Measurements from ENCODE around the gene SLC27A5. TPM values are rescaled to one million over a fixed set of nuclear protein-coding genes. Genes with fewer than 3 reads are reported as not detected.
"Not testable (repeated sequence)": the region's sequence is repeated elsewhere in the genome, so short reads cannot be mapped to it uniquely, and the experiment has no call there.

SLC27A5 gene
- total RNA-seq, 1 donor from 2014 or later = 23.3 TPM

DNA sequence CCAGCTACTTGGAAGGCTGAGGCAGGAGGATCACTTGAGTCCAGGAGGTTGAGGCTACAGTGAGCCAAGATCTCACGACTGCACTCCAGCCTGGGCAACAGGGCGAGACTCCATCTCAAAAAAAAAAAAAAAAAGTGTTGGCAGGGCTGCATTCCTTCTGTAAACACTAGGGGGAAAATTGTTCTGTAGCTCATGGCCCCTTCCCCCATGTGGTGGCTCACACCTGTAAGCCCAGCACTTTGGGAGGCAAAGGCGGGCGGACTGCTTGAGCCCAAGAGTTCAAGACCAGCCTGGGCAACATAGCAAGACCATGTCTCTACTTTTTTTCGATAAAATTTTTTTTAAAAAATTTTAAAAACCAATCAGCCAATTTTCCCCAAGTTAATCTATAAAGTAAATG is 27.4 kb downstream of the SLC27A5 start:
- H3K4me3 Mint-ChIP-seq; H3K36me3 Mint-ChIP-seq (ENCODE audit: low read depth); H3K27me3 Mint-ChIP-seq (ENCODE audit: insufficient read depth); H3K27ac Mint-ChIP-seq; DNase-seq (ENCODE audit: low spot score); H3K9me3 Mint-ChIP-seq; intact Hi-C loops (cut with micrococcal nuclease): not testable (repeated sequence)
- H3K4me1 Mint-ChIP-seq (ENCODE audit: low read depth) = peaks cover 12% of the 10 kb centered on the region

DNA sequence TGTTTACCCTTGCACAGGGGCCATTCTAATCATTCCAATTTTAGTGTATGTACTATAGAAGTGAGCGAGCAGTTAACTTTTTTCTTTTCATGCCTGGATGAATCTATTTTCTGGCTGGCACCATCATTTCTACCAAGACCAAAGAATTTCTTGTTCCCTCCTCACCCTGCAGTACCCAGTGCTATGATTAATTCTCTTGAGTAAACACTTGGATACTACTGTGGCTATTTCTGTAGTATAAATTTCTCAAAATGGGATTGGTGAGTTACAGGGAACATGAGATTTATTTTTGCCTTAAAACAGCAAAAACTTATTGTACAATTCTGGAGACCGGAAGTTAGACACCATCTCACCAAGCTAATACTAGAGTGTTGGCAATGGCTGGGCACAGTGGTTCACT is 28.0 kb downstream of the SLC27A5 start:
- intact Hi-C loops (cut with micrococcal nuclease) = no loop called here
- Mint-ChIP-seq H3K9me3 (no peaks in the 10 kb centered on the region), H3K4me3 (no peak overlapping the region)

DNA sequence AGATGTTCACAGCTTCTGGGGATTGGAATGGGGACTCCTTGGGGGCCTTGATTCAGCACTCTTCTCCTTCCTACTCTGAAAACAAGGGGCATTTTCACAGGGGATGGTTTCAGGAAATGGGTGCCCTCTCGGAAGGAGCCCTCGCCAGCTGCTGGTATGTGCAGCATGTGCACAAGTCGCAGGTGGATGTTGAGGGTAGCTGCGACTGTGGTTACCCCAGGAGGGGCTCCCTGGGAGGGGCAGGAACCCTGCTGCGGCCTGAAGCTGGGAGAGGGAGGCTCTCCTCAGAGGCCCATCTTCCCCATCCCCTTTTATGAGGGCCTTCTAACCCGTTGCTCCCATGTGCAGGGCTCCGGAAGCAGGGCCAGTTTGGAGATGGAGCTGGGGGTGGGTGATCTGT is 29.4 kb downstream of the SLC27A5 start:
- no peak overlapping the region for H3K27ac Mint-ChIP-seq

More for the DNA sequence above, 28.0 kb downstream of the SLC27A5 start:
- DNase-seq (ENCODE audit: low spot score) = no peak
- peaks cover 10% of the 10 kb centered on the region for H3K36me3 Mint-ChIP-seq (ENCODE audit: low read depth)
- no peak overlapping the region for H3K27ac Mint-ChIP-seq
- peaks cover 6% of the 10 kb centered on the region for H3K4me1 Mint-ChIP-seq (ENCODE audit: low read depth)
- H3K27me3 Mint-ChIP-seq (ENCODE audit: insufficient read depth) = no peaks in the 10 kb centered on the region

DNA sequence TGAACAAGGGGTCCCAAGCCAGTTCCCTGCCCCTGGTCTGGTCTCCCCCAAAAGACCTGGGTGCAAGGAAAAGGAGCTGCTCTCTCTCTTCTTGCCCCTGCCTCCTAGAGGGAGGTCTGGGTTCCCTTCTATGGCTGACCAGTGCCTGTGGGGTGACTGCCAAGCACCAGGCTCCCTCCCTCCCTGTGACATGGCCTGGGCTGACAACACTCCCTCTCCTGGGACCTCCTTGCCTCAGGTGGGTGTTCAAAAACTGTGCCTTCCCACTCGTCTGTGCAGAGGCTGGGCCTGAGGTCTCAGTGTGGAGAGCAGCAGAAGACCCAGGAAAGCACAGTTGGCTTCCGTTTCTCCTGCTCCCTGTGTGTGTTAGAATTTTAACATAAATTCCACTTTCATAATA is 31.0 kb downstream of the SLC27A5 start:
- Mint-ChIP-seq H3K27me3 (ENCODE audit: insufficient read depth) (no peaks in the 10 kb centered on the region), H3K4me3 (no peak overlapping the region), H3K27ac (no peak overlapping the region), H3K9me3 (no peaks in the 10 kb centered on the region), H3K36me3 (ENCODE audit: low read depth) (peaks cover 10% of the 10 kb centered on the region), H3K4me1 (ENCODE audit: low read depth) (peaks cover 15% of the 10 kb centered on the region)
- no peak for DNase-seq (ENCODE audit: low spot score)
- intact Hi-C loops (cut with micrococcal nuclease) = no loop called here

More for the DNA sequence above, 29.4 kb downstream of the SLC27A5 start:
- DNase-seq (ENCODE audit: low spot score) = no peak
- intact Hi-C loops (cut with micrococcal nuclease) = no loop called here
- Mint-ChIP-seq H3K9me3 (no peaks in the 10 kb centered on the region), H3K36me3 (ENCODE audit: low read depth) (peaks cover 10% of the 10 kb centered on the region), H3K27me3 (ENCODE audit: insufficient read depth) (no peaks in the 10 kb centered on the region), H3K4me1 (ENCODE audit: low read depth) (peaks cover 6% of the 10 kb centered on the region), H3K4me3 (no peak overlapping the region)

DNA sequence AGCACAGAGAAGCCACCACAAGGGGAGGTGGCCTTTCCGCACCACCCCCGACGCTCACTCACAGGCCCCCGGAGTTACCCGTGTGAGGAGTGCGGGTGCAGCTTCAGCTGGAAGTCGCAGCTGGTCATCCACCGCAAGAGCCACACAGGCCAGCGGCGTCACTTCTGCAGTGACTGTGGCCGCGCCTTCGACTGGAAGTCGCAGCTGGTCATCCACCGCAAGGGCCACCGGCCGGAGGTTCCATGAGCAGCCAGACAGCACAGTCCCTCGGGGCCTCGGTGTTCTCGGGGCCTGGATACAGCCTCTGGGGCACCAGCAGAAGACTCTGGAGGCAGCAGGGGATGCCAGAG is 31.3 kb downstream of the SLC27A5 start:
- no peaks in the 10 kb centered on the region for H3K27me3 Mint-ChIP-seq (ENCODE audit: insufficient read depth)
- H3K4me3 Mint-ChIP-seq = no peak overlapping the region
- H3K4me1 Mint-ChIP-seq (ENCODE audit: low read depth) = peaks cover 18% of the 10 kb centered on the region
- intact Hi-C loops (cut with micrococcal nuclease) = no loop called here
- H3K27ac Mint-ChIP-seq = no peak overlapping the region
- H3K36me3 Mint-ChIP-seq (ENCODE audit: low read depth) = peaks cover 10% of the 10 kb centered on the region
- DNase-seq (ENCODE audit: low spot score) = no peak
- no peaks in the 10 kb centered on the region for H3K9me3 Mint-ChIP-seq

DNA sequence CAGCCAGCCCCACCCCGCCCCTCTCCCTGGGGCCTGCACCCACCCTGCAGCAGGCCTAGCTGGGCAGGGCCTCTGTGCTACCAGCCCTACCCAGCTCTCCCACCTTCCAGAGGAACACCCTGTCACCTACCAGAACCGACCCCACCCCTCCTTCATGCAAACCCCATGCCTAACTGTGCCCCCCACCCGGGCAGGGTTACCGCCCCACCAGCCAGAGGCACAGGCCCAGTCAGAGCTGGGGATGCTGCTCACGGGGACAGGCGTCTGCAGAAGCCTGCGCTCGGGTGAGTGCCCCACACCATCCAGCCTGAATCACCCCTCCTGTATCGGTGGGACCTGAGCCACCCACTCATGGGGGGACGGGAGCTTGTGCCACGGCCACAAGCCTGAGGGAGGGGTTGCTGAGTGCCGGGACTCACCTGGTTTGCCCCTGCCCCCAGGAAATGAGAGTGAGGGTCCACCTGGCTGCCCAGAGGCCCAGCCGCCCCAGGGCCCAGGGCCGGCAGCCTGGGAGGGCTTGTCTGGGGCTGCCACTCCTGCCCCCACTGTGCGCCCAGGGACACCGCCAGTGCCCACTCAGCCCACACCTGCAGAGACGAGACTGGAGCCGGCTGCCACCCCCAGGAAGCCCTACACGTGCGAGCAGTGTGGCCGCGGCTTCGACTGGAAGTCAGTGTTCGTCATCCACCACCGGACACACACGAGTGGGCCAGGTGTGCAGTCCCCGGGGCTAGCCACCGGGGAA is 31.9 kb downstream of the SLC27A5 start:
- DNase-seq (ENCODE audit: low spot score) = no peak
- Mint-ChIP-seq H3K4me3 (no peak overlapping the region), H3K36me3 (ENCODE audit: low read depth) (peaks cover 10% of the 10 kb centered on the region), H3K4me1 (ENCODE audit: low read depth) (peaks cover 24% of the 10 kb centered on the region), H3K27ac (no peak overlapping the region), H3K27me3 (ENCODE audit: insufficient read depth) (no peaks in the 10 kb centered on the region), H3K9me3 (no peaks in the 10 kb centered on the region)
- intact Hi-C loops (cut with micrococcal nuclease) = no loop called here

DNA sequence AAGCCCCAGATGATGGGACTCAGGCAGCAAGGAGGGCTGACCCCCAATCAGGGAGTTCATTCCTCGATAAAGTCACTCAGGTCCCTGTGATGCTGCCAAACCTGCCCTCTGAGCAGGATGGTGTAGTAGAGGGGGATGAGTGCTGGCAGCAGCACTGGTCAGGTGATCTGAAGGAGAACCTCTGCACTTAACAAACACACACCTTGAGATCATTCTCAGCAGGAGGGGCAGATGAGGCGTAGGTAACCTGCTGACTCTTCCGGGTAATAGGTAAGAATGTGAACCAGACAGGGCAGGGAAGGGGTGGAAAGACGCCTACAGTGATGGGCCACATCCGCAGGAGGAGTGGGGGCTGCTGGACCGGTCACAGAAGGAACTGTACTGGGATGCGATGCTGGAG is 32.5 kb downstream of the SLC27A5 start:
- H3K27me3 Mint-ChIP-seq (ENCODE audit: insufficient read depth) = no peaks in the 10 kb centered on the region
- H3K27ac Mint-ChIP-seq = peak overlapping the region; percentile 65
- no peaks in the 10 kb centered on the region for H3K9me3 Mint-ChIP-seq
- intact Hi-C loops (cut with micrococcal nuclease) = no loop called here
- H3K4me3 Mint-ChIP-seq = no peak overlapping the region
- peaks cover 30% of the 10 kb centered on the region for H3K4me1 Mint-ChIP-seq (ENCODE audit: low read depth)
- H3K36me3 Mint-ChIP-seq (ENCODE audit: low read depth) = peaks cover 10% of the 10 kb centered on the region
- no peak for DNase-seq (ENCODE audit: low spot score)

DNA sequence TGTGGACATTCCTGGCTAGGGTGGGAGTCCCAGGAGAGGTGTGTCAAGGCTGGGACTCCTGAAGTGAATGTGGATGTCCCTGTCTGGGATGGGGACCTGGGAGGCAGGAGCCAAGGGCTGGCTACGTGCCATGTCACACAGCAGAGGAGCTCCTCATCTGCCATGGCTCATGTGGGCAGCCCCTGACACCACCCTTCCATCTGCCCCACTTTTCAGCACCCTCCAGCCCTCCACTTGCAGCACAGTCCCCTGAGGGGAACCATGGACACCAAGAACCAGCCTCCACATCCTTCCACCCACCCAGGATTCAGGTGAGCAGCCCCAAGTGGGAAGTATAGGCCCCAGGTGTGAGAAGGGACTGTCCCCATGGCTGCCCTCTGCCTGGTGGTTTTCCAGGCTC is 33.9 kb downstream of the SLC27A5 start:
- H3K27ac Mint-ChIP-seq = peak overlapping the region; percentile 53
- no peak overlapping the region for H3K4me3 Mint-ChIP-seq
- H3K27me3 Mint-ChIP-seq (ENCODE audit: insufficient read depth) = no peaks in the 10 kb centered on the region
- intact Hi-C loops (cut with micrococcal nuclease) = loop anchor here (2.0 kb wide), 1 partner anchor 151 kb away; the partner anchor contains the start of gene ZSCAN22
- H3K36me3 Mint-ChIP-seq (ENCODE audit: low read depth) = peaks cover 11% of the 10 kb centered on the region
- H3K4me1 Mint-ChIP-seq (ENCODE audit: low read depth) = peaks cover 31% of the 10 kb centered on the region
- no peak for DNase-seq (ENCODE audit: low spot score)
- H3K9me3 Mint-ChIP-seq = no peaks in the 10 kb centered on the region

DNA sequence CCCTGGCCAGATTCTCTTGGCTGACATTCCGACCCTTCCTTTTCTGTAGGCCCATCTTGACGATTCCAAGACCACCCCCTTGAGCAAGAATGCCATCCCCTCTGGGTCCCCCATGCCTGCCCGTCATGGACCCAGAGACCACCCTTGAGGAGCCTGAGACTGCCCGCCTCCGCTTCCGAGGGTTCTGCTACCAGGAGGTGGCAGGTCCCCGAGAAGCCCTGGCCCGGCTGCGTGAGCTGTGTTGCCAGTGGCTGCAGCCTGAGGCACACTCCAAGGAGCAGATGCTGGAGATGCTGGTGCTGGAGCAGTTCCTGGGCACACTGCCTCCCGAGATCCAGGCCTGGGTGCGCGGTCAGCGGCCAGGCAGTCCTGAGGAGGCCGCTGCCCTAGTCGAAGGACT is 34.7 kb downstream of the SLC27A5 start:
- Mint-ChIP-seq H3K4me1 (ENCODE audit: low read depth) (peaks cover 25% of the 10 kb centered on the region), H3K9me3 (no peaks in the 10 kb centered on the region), H3K27me3 (ENCODE audit: insufficient read depth) (no peaks in the 10 kb centered on the region), H3K27ac (peak overlapping the region; percentile 89), H3K4me3 (peak overlapping the region; percentile 88), H3K36me3 (ENCODE audit: low read depth) (peaks cover 12% of the 10 kb centered on the region)
- intact Hi-C loops (cut with micrococcal nuclease) = loop anchor here (2.0 kb wide), 1 partner anchor 150 kb away; the partner anchor contains the start of gene ZSCAN22
- no peak for DNase-seq (ENCODE audit: low spot score)

DNA sequence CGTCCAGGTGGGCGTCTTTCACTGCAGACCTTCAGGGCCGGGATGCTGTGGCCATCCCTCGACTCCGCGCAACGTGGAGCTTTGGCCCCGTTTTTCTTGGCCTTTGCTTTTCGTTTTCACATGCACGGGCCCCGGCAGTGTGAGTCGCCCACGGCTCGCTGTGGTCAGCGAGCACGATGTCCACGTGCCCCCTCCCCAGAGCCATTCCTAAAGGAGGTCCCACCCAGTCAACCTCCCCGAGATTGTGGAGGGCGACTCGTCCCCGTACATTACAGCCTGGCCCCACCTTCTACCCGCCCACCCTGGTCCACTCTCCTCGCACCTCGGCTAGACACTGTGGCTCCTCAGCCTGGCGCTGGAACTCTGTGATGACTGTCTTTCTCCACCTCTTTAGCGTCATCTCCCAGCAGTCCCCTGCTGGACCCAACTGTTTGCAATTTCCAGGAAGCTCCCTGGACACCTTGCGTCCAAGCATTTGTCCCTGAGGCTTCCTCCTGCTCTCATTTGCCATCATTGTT is 35.2 kb downstream of the SLC27A5 start:
- intact Hi-C loops (cut with micrococcal nuclease) = loop anchor here (1.0 to 2.0 kb wide), 9 partner anchors 12 to 150 kb away; partner anchors contain the start of genes TRIM28, ZBTB45, ZNF584 and ZSCAN22
- DNase-seq (ENCODE audit: low spot score) = no peak
- Mint-ChIP-seq H3K4me1 (ENCODE audit: low read depth) (peaks cover 25% of the 10 kb centered on the region), H3K27me3 (ENCODE audit: insufficient read depth) (no peaks in the 10 kb centered on the region), H3K36me3 (ENCODE audit: low read depth) (peaks cover 12% of the 10 kb centered on the region), H3K9me3 (no peaks in the 10 kb centered on the region), H3K27ac (peak overlapping the region; percentile 89), H3K4me3 (peak overlapping the region; percentile 88)

DNA sequence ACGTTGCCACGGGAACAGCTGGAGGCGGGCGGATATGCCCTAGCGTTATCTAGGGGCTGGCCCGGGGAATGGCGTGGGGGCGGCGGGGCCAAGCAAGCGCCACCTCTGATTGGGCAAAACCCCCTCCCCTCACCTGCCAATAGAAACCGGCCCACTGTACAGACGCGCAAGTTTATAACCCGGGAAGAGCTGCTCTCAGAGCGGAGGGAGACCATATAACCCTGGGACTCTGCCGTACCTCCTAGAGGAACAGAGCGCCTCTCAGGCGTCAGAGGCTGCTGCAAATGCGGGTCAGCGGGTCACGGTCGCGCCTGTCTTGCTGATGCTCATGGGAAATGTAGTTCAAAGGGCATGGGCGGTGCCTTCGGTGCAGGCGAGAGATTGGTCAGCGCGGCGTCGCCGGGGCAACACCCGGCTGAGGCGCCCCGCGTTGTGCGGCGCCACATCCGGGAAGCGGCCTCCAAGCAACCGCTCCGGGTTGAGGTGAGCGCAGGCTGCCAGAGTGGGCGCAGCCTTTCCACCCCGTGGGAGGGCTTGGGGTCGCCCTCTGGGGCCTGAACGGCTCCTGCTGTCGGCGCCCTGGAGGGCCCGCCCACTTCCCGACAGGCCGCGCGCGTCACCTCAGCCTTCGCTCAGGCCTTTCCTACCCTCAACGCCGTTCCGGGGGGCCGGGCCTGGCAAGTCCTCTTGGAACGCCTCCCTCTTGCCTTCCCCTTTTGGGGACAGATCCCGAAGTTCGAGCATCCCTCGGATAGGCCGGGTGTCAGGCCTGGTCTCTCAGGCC is 35.9 kb downstream of the SLC27A5 start, which contains the start of gene ZNF446:
ZNF446 (plus strand) TSS at position 639 of the 784 bp plus-strand sequence. CDS start 867 bp downstream, outside the sequence.
- peak within 1 kb of the TSS; percentile 99 for H3K27ac Mint-ChIP-seq
- peak; percentile 95 for DNase-seq (ENCODE audit: low spot score)
- intact Hi-C loops (cut with micrococcal nuclease) = loop anchor here (1.0 to 2.0 kb wide), 16 partner anchors 9 to 1041 kb away; partner anchors contain the start of genes ERVK3-1, RPS5, TRIM28 and ZBTB45
- H3K9me3 Mint-ChIP-seq = no peaks in the 10 kb centered on the region
- peaks cover 12% of the 10 kb centered on the region for H3K36me3 Mint-ChIP-seq (ENCODE audit: low read depth)
- H3K4me1 Mint-ChIP-seq (ENCODE audit: low read depth) = peaks cover 25% of the 10 kb centered on the region
- peak within 1 kb of the TSS; percentile 88 for H3K4me3 Mint-ChIP-seq
- no peaks in the 10 kb centered on the region for H3K27me3 Mint-ChIP-seq (ENCODE audit: insufficient read depth)

DNA sequence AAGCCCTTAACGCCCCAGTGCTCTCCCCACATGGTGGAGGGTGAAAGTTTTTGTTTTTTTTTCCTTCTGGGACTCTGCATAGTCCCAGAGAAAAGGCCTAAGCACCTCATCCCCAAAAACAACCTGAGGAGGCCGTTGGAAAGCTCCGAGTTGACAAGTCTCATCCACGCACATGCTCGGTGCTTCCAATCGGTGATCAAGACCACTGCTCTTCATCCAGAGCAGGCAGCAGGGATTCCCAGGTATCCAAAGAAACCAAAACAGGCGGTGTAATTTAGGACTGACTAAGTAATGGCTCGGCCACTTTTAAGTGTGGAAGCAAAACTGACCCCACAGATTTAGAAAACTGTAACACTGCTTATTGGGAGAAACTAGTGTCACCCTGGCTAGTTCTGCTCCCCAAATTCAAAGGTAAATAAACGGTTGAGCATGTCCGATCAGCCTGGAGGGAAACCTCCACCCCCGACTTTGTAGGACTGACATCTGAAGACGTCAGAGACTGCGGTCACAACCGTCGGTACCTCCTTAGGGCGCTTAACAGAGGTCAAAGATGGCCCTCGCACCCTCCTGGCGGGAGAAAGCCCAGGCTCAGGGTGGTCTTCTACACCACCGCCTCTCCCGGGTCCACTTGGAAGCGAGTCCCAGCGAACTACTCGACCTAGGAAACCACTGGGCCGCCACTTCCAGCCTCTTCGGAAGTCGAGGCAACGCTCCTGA is 36.6 kb downstream of the SLC27A5 start:
- Mint-ChIP-seq H3K27ac (peak overlapping the region; percentile 99), H3K4me1 (ENCODE audit: low read depth) (peaks cover 25% of the 10 kb centered on the region), H3K9me3 (no peaks in the 10 kb centered on the region), H3K27me3 (ENCODE audit: insufficient read depth) (no peaks in the 10 kb centered on the region), H3K36me3 (ENCODE audit: low read depth) (peaks cover 12% of the 10 kb centered on the region), H3K4me3 (peak overlapping the region; percentile 88)
- no peak for DNase-seq (ENCODE audit: low spot score)
- intact Hi-C loops (cut with micrococcal nuclease) = loop anchor here (1.0 kb wide), 7 partner anchors 8 to 1040 kb away; partner anchors contain the start of genes ERVK3-1, RPS5, ZNF132 and ZNF324
